Calu3 (cell line): ENCODE results near the gene WDFY2. TPM values are rescaled to one million over a fixed set of nuclear protein-coding genes. Genes with fewer than 3 reads are reported as not detected.

Experiments
- BruUV-seq: library from RNA; stranded (reverse); fragments of 400-500 nt; replicated peaks from 2 replicates; lab custom pipeline; 2021; lab: Mats Ljungman, UMichigan
- CTCF ChIA-PET: fragments of 300-600 bp; sonication (Branson Sonifier 250); formaldehyde crosslinking; loops from one replicate; lab custom pipeline; 2022; ENCODE audit warnings: antibody characterized with exemption; lab: Charles Lee
- DNase-seq: peaks from one replicate; pipeline ENCODE4 v3.0.0; 2022
- H3K27ac Mint-ChIP-seq: one replicate; pipeline ENCODE4 v1.8.0; 2022; ENCODE audit warnings: mixed read lengths; ENCODE audit not compliant: unreplicated experiment
- H3K27me3 Mint-ChIP-seq: one replicate; pipeline ENCODE4 v1.8.0; 2022; ENCODE audit warnings: mixed read lengths; ENCODE audit not compliant: unreplicated experiment
- H3K36me3 Mint-ChIP-seq: one replicate; pipeline ENCODE4 v1.8.0; 2022; ENCODE audit warnings: mild to moderate bottlenecking, moderate library complexity, mixed read lengths; ENCODE audit not compliant: insufficient read depth, unreplicated experiment
- H3K4me1 Mint-ChIP-seq: one replicate; pipeline ENCODE4 v1.8.0; 2022; ENCODE audit warnings: mild to moderate bottlenecking, low read depth, mixed read lengths; ENCODE audit not compliant: unreplicated experiment
- H3K4me3 Mint-ChIP-seq: one replicate; pipeline ENCODE4 v1.8.0; 2022; ENCODE audit warnings: mild to moderate bottlenecking, low read depth, moderate library complexity, mixed read lengths; ENCODE audit not compliant: unreplicated experiment
- H3K9me3 Mint-ChIP-seq: one replicate; pipeline ENCODE4 v1.8.0; 2022; ENCODE audit warnings: low read depth, mixed read lengths; ENCODE audit not compliant: unreplicated experiment
- intact Hi-C: fragments of 100-400 bp; cut with micrococcal nuclease; formaldehyde crosslinking; loops from one replicate; pipeline ENCODE4 v1.10.0; 2022; ENCODE audit not compliant: unreplicated experiment
- total RNA-seq: library from RNA; stranded (reverse); gene quantifications from 2 replicates; pipeline ENCODE4 v1.2.3, GENCODE V29; 2022
- TF ChIP-seq, protein P1 (sequence below): fragments of 200-600 bp; IDR thresholded peaks from one replicate; pipeline ENCODE4 v1.8.0; 2022; ENCODE audit warnings: antibody characterized with exemption; ENCODE audit not compliant: unreplicated experiment

The WDFY2 gene
- total RNA-seq, 1 experiment from 2014 or later = 5.9 TPM

DNA sequence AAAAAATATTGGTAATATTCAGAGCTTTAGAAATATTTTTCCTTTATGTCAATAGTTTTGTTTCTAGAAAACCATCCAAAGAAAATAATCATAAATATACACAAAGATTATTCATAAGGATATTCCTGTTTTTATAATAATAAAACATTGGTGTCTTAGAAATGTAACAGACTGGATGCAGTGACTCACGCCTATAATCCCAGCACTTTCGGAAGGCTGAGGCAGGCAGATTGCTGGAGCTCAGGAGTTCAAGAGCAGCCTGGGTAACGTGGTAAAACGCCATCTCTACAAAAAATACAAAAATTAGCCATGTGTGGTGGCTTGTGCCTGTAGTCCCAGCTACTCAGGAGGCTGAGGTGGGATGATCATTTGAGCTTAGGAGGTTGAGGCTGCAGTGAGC, 112.9 kb downstream of the WDFY2 start:
- H3K36me3 Mint-ChIP-seq = no peaks in the 10 kb centered on the region
- no peak for DNase-seq
- TF ChIP-seq, protein P1, sequence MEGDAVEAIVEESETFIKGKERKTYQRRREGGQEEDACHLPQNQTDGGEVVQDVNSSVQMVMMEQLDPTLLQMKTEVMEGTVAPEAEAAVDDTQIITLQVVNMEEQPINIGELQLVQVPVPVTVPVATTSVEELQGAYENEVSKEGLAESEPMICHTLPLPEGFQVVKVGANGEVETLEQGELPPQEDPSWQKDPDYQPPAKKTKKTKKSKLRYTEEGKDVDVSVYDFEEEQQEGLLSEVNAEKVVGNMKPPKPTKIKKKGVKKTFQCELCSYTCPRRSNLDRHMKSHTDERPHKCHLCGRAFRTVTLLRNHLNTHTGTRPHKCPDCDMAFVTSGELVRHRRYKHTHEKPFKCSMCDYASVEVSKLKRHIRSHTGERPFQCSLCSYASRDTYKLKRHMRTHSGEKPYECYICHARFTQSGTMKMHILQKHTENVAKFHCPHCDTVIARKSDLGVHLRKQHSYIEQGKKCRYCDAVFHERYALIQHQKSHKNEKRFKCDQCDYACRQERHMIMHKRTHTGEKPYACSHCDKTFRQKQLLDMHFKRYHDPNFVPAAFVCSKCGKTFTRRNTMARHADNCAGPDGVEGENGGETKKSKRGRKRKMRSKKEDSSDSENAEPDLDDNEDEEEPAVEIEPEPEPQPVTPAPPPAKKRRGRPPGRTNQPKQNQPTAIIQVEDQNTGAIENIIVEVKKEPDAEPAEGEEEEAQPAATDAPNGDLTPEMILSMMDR = no peak
- CTCF ChIA-PET = no interaction called here
- H3K27me3 Mint-ChIP-seq = no peaks in the 10 kb centered on the region
- no peaks in the 10 kb centered on the region for H3K9me3 Mint-ChIP-seq
- H3K27ac Mint-ChIP-seq = no peak overlapping the region
- no peaks in the 10 kb centered on the region for H3K4me1 Mint-ChIP-seq
- H3K4me3 Mint-ChIP-seq = no peak overlapping the region
- intact Hi-C loops = no loop called here
- BruUV-seq = no TSS peak

DNA sequence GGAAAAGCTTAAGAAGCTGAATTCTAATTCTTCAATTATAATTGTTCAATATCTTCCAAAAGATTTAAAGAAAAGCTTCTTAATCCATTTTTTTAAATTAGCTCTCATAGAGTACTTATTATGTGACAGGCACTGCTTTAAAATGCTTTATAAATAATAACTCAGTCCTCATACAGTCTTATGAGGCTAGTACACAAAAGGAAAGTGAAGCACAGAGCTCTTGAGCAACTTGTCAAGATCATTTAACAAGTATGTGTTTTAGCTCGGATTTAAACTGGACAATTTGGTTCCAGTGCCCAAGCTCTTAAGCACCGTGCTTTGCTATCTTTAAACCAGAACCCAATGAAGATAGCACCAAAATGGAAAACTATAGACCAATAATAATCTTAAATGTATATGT, 113.6 kb downstream of the WDFY2 start:
- Mint-ChIP-seq H3K27ac (no peak overlapping the region), H3K4me1 (no peaks in the 10 kb centered on the region), H3K27me3 (no peaks in the 10 kb centered on the region), H3K4me3 (no peak overlapping the region), H3K36me3 (no peaks in the 10 kb centered on the region), H3K9me3 (no peaks in the 10 kb centered on the region)
- CTCF ChIA-PET = no interaction called here
- intact Hi-C loops = no loop called here
- TF ChIP-seq, protein P1 = no peak
- DNase-seq = no peak
- no TSS peak for BruUV-seq

DNA sequence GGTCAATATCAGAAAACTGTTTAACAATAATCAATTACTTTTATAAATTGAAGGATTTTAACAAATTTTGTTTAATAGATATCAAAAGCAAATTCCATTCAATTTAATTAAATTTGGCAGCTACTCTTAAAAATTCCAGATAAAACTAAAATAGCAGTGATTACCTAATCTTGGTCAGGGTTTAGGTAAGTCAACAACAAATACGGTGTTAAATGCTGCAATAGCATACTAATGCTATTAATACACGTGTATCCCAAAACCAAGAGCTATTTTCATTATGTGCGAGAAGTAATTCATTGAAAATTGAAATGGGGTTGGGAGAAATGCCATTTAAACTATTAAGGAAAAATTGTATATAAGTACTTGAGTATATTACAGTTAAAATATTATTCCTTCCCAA, 114.1 kb downstream of the WDFY2 start:
- CTCF ChIA-PET = no interaction called here
- Mint-ChIP-seq H3K4me3 (no peak overlapping the region), H3K27me3 (no peaks in the 10 kb centered on the region), H3K4me1 (no peaks in the 10 kb centered on the region), H3K9me3 (no peaks in the 10 kb centered on the region), H3K36me3 (no peaks in the 10 kb centered on the region), H3K27ac (no peak overlapping the region)
- TF ChIP-seq, protein P1 = no peak
- intact Hi-C loops = no loop called here
- no peak for DNase-seq
- no TSS peak for BruUV-seq

DNA sequence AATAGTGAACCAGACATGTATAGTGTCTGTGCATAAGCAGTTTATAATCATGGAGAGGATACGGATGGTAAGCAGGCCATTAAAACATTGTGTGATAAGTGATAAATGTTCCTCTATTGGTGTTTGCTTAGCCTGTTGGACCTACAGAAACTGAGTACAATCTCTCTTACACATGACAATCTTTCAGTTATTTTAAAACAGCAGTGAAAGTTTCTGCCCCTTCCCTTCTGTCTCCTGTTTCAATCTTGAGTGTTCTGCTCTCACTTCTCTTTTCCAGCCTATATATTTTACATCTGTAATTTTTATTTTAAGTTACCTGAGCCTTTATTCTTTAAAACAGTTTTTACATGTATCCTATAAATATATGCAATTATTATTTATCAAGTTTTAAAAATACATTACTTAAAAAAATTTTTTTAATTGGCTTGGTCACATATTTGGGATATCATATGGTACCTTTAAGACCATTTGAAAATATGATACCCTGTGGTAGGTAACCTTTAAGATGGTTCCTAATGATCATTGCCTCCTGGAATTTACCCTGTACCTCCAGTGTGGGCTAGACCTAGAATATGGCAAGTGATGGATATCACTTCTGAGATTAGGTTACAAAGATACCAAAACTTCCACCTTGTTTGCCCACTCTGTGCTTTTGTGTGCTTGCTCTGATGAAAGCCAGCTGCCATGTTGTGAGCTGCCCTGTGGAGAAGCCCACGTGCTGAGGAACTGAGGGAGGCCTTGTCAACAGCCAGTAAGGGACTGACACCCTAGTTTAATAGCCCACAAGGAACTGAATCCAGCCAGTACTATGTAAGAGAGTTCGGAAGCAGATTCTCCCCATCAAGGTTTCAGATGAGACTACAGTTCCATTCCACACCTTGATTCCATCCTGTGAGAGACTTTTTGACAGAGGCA, 120.4 kb downstream of the WDFY2 start:
- BruUV-seq = no TSS peak

More for the DNA sequence above, 120.4 kb downstream of the WDFY2 start:
- Mint-ChIP-seq H3K4me3 (no peak overlapping the region), H3K9me3 (no peaks in the 10 kb centered on the region), H3K27ac (no peak overlapping the region), H3K27me3 (no peaks in the 10 kb centered on the region), H3K4me1 (no peaks in the 10 kb centered on the region), H3K36me3 (no peaks in the 10 kb centered on the region)
- no peak for DNase-seq
- CTCF ChIA-PET = no interaction called here
- intact Hi-C loops = no loop called here
- TF ChIP-seq, protein P1 = no peak
